Gastrocnemius medialis (tissue), 4 donors: ENCODE data around the gene PLAC8. TPM values are rescaled to one million over a fixed set of nuclear protein-coding genes. Genes with fewer than 3 reads are reported as not detected.

Experiments
- ATAC-seq, 2 donors: fragments of 150-250 bp; one replicate each; pipeline ENCODE4 v1.9.1; 2016
- DNase-seq, 2 donors: peaks; one replicate each; pipeline ENCODE4 v3.0.0-alpha.2; 2019
- H3K27ac ChIP-seq, 4 donors: fragments of 200-600 bp; sonication (generic); 1 replicate in 1 of 4; 2 replicates in 3 of 4; pipeline ENCODE4 v1.5.1; 2016 to 2018; ENCODE audit warnings: mild to moderate bottlenecking in 2 of 4, moderate library complexity in 1 of 4
- H3K27me3 ChIP-seq, 3 donors: fragments of 200-600 bp; sonication (generic) in 2 of 3; 1 replicate in 1 of 3; 2 replicates in 2 of 3; pipeline versions ENCODE4 v1.5.1 to v1.6.0; 2016 to 2019; ENCODE audit warnings: mild to moderate bottlenecking in 1 of 3, moderate library complexity in 1 of 3
- H3K36me3 ChIP-seq, 2 donors: fragments of 200-600 bp; sonication (generic) in 1 of 2; one replicate each; pipeline ENCODE4 v1.5.1; 2017 to 2018
- H3K4me1 ChIP-seq, 2 donors: fragments of 200-600 bp; sonication (generic) in 1 of 2; one replicate each; pipeline ENCODE4 v1.5.1; 2016 to 2017; ENCODE audit warnings: mild to moderate bottlenecking in 2 of 2
- H3K4me3 ChIP-seq, 4 donors: fragments of 200-600 bp; sonication (generic) in 3 of 4; 1 replicate in 1 of 4; 2 replicates in 3 of 4; pipeline ENCODE4 v1.5.1; 2016 to 2019; ENCODE audit warnings: mild to moderate bottlenecking in 2 of 4
- H3K9me3 ChIP-seq, 3 donors: fragments of 200-600 bp; sonication (generic) in 2 of 3; 1 replicate in 1 of 3; 2 replicates in 2 of 3; pipeline ENCODE4 v1.5.1; 2016 to 2019
- POLR2A ChIP-seq, 2 donors: fragments of 450-650 bp; IDR thresholded peaks; one replicate each; pipeline ENCODE4 v1.6.1; 2017; ENCODE audit warnings: antibody characterized with exemption in 2 of 2, mild to moderate bottlenecking in 2 of 2, moderate library complexity in 2 of 2
- in situ Hi-C, 4 donors: fragments of 200-750 bp; cut with MboI; loops; one replicate each; pipeline versions ENCODE4 v1.15.0 to v1.8.0; 2017; ENCODE audit warnings: low sequenced_read_pairs in 4 of 4
- intact Hi-C: fragments of 100-400 bp; cut with DNase I; formaldehyde crosslinking; loops from one replicate; pipeline ENCODE4 v1.15.1; 2023; ENCODE audit warnings: low total_unique reads
- total RNA-seq, 4 donors: library from RNA; depleted of rRNA; stranded (reverse); fragments of >200 nt; gene quantifications; one replicate each; pipeline versions ENCODE4 v1.1.0 to v1.2.3, GENCODE V29; 2016
- TF ChIP-seq, protein P1 (sequence below), 5 experiments: fragments of 450-650 bp in 3 of 5; fragments of 200-600 bp in 2 of 5; sonication (generic) in 2 of 5; IDR thresholded peaks in 4 of 5; conservative IDR thresholded peaks in 1 of 5; 1 replicate in 4 of 5; 2 replicates in 1 of 5; pipeline ENCODE4 v1.5.1; 2016 to 2019; ENCODE audit warnings: antibody characterized with exemption in 5 of 5, mild to moderate bottlenecking in 3 of 5, moderate library complexity in 3 of 5

The PLAC8 gene
- total RNA-seq, 4 donors from 2014 or later: 0.23 to 1.1 (median 0.53) TPM; not detected in 1

DNA sequence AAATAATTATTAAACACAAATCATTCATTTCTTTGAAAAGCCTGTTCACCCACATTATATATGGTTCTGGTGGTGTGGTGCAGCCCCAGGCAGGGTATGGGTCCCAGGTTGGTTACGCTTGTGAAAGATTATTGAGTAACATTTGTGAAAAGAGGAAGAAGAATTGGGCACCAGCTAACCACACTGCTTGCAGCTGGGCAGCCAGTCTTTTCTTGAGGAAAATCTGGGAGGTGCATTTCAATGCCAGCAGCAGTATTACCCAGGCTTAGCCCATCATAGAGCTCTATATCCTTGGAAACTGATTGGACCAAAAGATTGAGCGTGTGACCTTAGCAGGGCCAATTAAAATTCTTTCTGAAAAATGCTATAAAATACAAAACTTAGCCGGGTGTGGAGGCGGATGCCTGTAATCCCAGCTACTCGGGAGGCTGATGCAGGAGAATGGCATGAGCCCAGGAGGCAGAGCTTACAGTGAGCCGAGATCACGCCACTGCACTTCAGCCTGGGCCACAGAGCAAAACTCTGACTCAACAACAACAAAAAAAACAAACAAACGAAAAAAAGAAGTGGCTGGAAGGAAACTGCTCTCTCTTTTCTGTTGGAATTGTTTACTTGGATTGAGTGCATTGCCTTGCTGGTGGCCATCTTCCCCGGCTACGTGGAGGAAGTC, 9.7 kb upstream of the PLAC8 start:
- Histone ChIP-seq H3K27ac (no peak overlapping the region), H3K4me1 (no peaks in the 10 kb centered on the region), H3K9me3 (no peaks in the 10 kb centered on the region), H3K27me3 (no peaks in the 10 kb centered on the region), H3K4me3 (no peak overlapping the region), H3K36me3 (no peaks in the 10 kb centered on the region)
- TF ChIP-seq, protein P1, sequence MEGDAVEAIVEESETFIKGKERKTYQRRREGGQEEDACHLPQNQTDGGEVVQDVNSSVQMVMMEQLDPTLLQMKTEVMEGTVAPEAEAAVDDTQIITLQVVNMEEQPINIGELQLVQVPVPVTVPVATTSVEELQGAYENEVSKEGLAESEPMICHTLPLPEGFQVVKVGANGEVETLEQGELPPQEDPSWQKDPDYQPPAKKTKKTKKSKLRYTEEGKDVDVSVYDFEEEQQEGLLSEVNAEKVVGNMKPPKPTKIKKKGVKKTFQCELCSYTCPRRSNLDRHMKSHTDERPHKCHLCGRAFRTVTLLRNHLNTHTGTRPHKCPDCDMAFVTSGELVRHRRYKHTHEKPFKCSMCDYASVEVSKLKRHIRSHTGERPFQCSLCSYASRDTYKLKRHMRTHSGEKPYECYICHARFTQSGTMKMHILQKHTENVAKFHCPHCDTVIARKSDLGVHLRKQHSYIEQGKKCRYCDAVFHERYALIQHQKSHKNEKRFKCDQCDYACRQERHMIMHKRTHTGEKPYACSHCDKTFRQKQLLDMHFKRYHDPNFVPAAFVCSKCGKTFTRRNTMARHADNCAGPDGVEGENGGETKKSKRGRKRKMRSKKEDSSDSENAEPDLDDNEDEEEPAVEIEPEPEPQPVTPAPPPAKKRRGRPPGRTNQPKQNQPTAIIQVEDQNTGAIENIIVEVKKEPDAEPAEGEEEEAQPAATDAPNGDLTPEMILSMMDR (IDR thresholded peaks at IDR 0.05 in 4 of 5, conservative IDR thresholded peaks at IDR 0.05 in 1 of 5): no peak
- no peak for TF ChIP-seq POLR2A (IDR thresholded peaks at IDR 0.05)
- intact Hi-C loops (no loop called here), in situ Hi-C loops (no loop called here)
- ATAC-seq (no peak), DNase-seq (no peak)

DNA sequence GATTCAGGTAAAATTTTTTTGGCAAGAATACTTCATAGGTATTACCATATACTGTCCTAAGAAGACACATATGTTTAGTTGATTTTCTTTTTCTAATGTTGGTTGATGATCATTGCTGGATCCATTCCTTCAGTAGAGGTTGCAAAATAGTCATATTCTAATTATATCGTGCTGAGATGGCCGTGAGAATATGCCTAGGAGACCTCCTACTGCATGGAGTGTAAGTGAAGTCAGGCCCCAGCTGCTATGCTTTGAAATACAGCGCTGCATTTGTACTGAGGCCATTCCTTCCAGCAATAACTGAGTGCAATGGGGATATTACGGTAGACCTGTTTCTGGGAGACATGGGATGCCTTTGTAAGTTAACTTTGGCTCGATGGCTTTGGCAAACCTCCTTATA, 6.7 kb upstream of the PLAC8 start:
- H3K36me3 ChIP-seq: no peaks in the 10 kb centered on the region
- no peak for TF ChIP-seq POLR2A (IDR thresholded peaks at IDR 0.05)
- TF ChIP-seq, protein P1 (IDR thresholded peaks at IDR 0.05 in 4 of 5, conservative IDR thresholded peaks at IDR 0.05 in 1 of 5): no peak
- in situ Hi-C loops (no loop called here), intact Hi-C loops (no loop called here)
- no peaks in the 10 kb centered on the region for H3K27me3 ChIP-seq
- H3K4me1 ChIP-seq: no peaks in the 10 kb centered on the region
- H3K9me3 ChIP-seq: no peaks in the 10 kb centered on the region
- H3K27ac ChIP-seq: no peak overlapping the region
- no peak overlapping the region for H3K4me3 ChIP-seq
- ATAC-seq: no peak
- no peak for DNase-seq

DNA sequence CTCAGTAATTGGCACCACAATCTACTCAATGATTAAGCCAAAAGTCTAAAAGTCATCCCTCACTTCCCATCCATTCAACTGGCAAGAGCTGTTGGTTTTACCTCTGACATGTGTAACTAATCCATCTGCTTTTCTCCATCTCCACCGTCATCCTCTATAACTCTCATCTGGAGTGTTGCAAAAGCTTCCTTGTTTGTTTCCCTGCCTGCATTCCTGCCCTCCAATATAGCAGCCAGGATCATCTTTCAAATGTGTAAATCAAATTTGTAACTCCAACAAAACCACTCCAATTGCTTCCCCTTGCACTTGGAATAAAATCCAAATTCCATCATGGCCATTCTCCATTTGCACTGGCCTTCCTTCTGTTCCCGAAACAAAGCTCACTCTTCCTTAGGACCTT, 4.3 kb upstream of the PLAC8 start:
- ATAC-seq (no peak), DNase-seq (no peak)
- Histone ChIP-seq H3K27me3 (no peaks in the 10 kb centered on the region), H3K4me3 (no peak overlapping the region), H3K4me1 (no peaks in the 10 kb centered on the region), H3K36me3 (no peaks in the 10 kb centered on the region), H3K9me3 (no peaks in the 10 kb centered on the region), H3K27ac (no peak overlapping the region)
- intact Hi-C loops (no loop called here), in situ Hi-C loops (no loop called here)
- TF ChIP-seq POLR2A (IDR thresholded peaks at IDR 0.05): no peak
- TF ChIP-seq, protein P1 (IDR thresholded peaks at IDR 0.05 in 4 of 5, conservative IDR thresholded peaks at IDR 0.05 in 1 of 5): no peak

DNA sequence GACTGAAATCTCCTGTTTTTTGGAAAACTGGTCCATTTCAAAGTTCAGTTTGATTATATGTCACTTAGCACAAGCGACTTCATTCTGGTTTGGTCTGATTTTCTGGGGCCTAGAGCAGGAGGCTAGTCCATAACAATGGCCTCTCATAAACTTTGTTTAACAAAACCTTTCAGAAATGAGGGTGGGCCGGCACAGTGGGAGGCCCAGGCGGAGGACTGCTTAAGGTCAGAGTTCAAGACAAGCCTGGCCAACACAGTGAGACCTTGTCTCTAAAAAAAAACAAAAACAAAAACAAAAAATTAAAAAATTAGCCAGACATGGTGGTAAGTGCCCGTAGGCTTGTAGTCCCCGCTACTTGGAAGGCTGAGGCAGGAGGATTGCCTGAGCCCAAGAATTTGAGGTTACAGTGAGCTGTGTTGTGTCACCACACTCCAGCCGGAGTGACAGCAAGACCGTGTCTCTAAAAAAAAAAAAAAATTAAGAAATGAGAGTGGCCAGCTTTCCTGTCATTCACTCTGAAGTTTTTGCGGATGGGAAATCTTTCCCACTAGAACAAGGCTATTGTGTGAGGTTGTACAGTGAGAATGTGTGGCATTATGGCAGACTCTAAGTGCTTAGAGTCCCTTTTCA, 1.2 kb upstream of the PLAC8 start:
- intact Hi-C loops: no loop called here
- ATAC-seq: no peak

More for the DNA sequence above, 1.2 kb upstream of the PLAC8 start:
- in situ Hi-C loops: no loop called here
- Histone ChIP-seq H3K4me3 (no peak overlapping the region), H3K36me3 (no peaks in the 10 kb centered on the region), H3K4me1 (peaks cover under 1% of the 10 kb centered on the region in 2 donors), H3K27ac (no peak overlapping the region), H3K9me3 (no peaks in the 10 kb centered on the region), H3K27me3 (no peaks in the 10 kb centered on the region)
- no peak for DNase-seq
- TF ChIP-seq, protein P1 (IDR thresholded peaks at IDR 0.05 in 4 of 5, conservative IDR thresholded peaks at IDR 0.05 in 1 of 5): no peak
- TF ChIP-seq POLR2A (IDR thresholded peaks at IDR 0.05): no peak
